HepG2 (cell line): ENCODE results near the gene MDH2. TPM values are rescaled to one million over a fixed set of nuclear protein-coding genes. Genes with fewer than 3 reads are reported as not detected.

Source experiments
- GZF1 ChIP-seq: sonication (generic); formaldehyde crosslinking; IDR thresholded peaks from 2 replicates; pipeline ENCODE4 v1.5.1; 2020; ENCODE audit warnings: mild to moderate bottlenecking, missing genetic modification reagents
- KLF16 ChIP-seq, 2 experiments: sonication (generic) in 1 of 2; formaldehyde crosslinking in 1 of 2; IDR thresholded peaks; 2 replicates each; pipeline versions ENCODE4 v1.6.1 to v1.8.0; 2016 to 2023; ENCODE audit warnings: missing genetic modification reagents in 2 of 2, missing compliant biosample characterization in 1 of 2
- NFIB ChIP-seq: sonication (generic); formaldehyde crosslinking; IDR thresholded peaks from 2 replicates; pipeline ENCODE4 v1.9.0; 2021; ENCODE audit warnings: missing genetic modification reagents, mild to moderate bottlenecking, borderline replicate concordance
- RCOR2 ChIP-seq: IDR thresholded peaks from 2 replicates; pipeline ENCODE4 v1.6.1; 2016; ENCODE audit warnings: missing biosample characterization, missing genetic modification reagents
- STAT5B ChIP-seq: sonication (generic); formaldehyde crosslinking; IDR thresholded peaks from 2 replicates; pipeline ENCODE4 v1.4.0; 2020; ENCODE audit warnings: missing genetic modification reagents
- TBP ChIP-seq: sonication (generic); formaldehyde crosslinking; IDR thresholded peaks from 2 replicates; pipeline ENCODE4 v1.5.0; 2020; ENCODE audit warnings: missing genetic modification reagents
- ZBTB20 ChIP-seq: sonication (generic); formaldehyde crosslinking; IDR thresholded peaks from 2 replicates; pipeline ENCODE4 v1.8.1; 2023; ENCODE audit warnings: missing genetic modification reagents, low read depth, mild to moderate bottlenecking, borderline replicate concordance
- ZFYVE20 ChIP-seq: sonication (generic); formaldehyde crosslinking; IDR thresholded peaks from 2 replicates; pipeline ENCODE4 v1.8.0; 2023; ENCODE audit warnings: low read depth, mild to moderate bottlenecking, moderate library complexity, missing genetic modification reagents, borderline replicate concordance
- ZNF510 ChIP-seq: sonication (generic); formaldehyde crosslinking; IDR thresholded peaks from 2 replicates; pipeline ENCODE4 v1.4.0; 2020; ENCODE audit warnings: low read depth, mild to moderate bottlenecking, missing genetic modification reagents
- ZNF556 ChIP-seq: sonication (generic); formaldehyde crosslinking; IDR thresholded peaks from 2 replicates; pipeline ENCODE4 v1.4.0; 2020; ENCODE audit warnings: mild to moderate bottlenecking, missing genetic modification reagents, borderline replicate concordance
- ZNF563 ChIP-seq: sonication (generic); formaldehyde crosslinking; IDR thresholded peaks from 2 replicates; pipeline ENCODE4 v1.8.0; 2022; ENCODE audit warnings: mild to moderate bottlenecking, moderate library complexity, missing genetic modification reagents
- ZNF790 ChIP-seq: sonication (generic); formaldehyde crosslinking; IDR thresholded peaks from 2 replicates; pipeline ENCODE4 v1.8.0; 2022; ENCODE audit warnings: missing genetic modification reagents, mild to moderate bottlenecking, borderline replicate concordance
- ZSCAN25 ChIP-seq: sonication (generic); formaldehyde crosslinking; IDR thresholded peaks from 2 replicates; pipeline ENCODE4 v1.8.0; 2022; ENCODE audit warnings: mild to moderate bottlenecking, missing genetic modification reagents
- polyA plus RNA-seq, 8 experiments: library from polyadenylated mRNA; depleted of rRNA in 3 of 8; stranded (reverse) in 7 of 8; unstranded in 1 of 8; fragments of >200 nt; fragmentation: Illumina TruSeq in 4 of 8; extraction: Trizol in 4 of 8; gene quantifications; 2 replicates each; pipeline versions ENCODE4 v1.2.1 to v1.2.3, GENCODE V29; 2011 to 2016; ENCODE audit warnings: low read depth in 4 of 8, missing spikeins in 1 of 8, mixed read lengths in 1 of 8; ENCODE audit not compliant: insufficient read depth in 1 of 8
- total RNA-seq, 5 experiments: library from RNA; depleted of rRNA; stranded (reverse); fragments of >200 nt; fragmentation: Illumina TruSeq; extraction: Trizol; gene quantifications; 2 replicates each; pipeline ENCODE4 v1.2.3, GENCODE V29; 2016; ENCODE audit warnings: low read depth in 1 of 5
- TF ChIP-seq, protein P1 (sequence below): sonication (generic); formaldehyde crosslinking; IDR thresholded peaks from 2 replicates; pipeline ENCODE4 v1.5.0; 2020; ENCODE audit warnings: mild to moderate bottlenecking, missing genetic modification reagents
- TF ChIP-seq, protein P2 (sequence below): sonication (generic); formaldehyde crosslinking; IDR thresholded peaks from 2 replicates; pipeline ENCODE4 v1.5.0; 2020; ENCODE audit warnings: mild to moderate bottlenecking, missing genetic modification reagents
- TF ChIP-seq, protein P3 (sequence below): sonication (generic); formaldehyde crosslinking; IDR thresholded peaks from 2 replicates; pipeline ENCODE4 v1.4.0; 2020; ENCODE audit warnings: missing genetic modification reagents; ENCODE audit errors: not compliant biosample characterization
- TF ChIP-seq, protein P4 (sequence below): sonication (generic); formaldehyde crosslinking; IDR thresholded peaks from 2 replicates; pipeline ENCODE4 v1.5.0; 2020; ENCODE audit warnings: mild to moderate bottlenecking, missing genetic modification reagents
- TF ChIP-seq, protein P5 (sequence below): sonication (generic); formaldehyde crosslinking; IDR thresholded peaks from 2 replicates; pipeline ENCODE4 v1.4.0; 2020; ENCODE audit warnings: mild to moderate bottlenecking, missing genetic modification reagents, borderline replicate concordance

MDH2 gene
- total and polyA plus RNA-seq, 2 of the 13 experiments (the other 11 are each of a cell fraction or from before 2014, with no cell fraction given) = 81.4 to 90.3 TPM

DNA sequence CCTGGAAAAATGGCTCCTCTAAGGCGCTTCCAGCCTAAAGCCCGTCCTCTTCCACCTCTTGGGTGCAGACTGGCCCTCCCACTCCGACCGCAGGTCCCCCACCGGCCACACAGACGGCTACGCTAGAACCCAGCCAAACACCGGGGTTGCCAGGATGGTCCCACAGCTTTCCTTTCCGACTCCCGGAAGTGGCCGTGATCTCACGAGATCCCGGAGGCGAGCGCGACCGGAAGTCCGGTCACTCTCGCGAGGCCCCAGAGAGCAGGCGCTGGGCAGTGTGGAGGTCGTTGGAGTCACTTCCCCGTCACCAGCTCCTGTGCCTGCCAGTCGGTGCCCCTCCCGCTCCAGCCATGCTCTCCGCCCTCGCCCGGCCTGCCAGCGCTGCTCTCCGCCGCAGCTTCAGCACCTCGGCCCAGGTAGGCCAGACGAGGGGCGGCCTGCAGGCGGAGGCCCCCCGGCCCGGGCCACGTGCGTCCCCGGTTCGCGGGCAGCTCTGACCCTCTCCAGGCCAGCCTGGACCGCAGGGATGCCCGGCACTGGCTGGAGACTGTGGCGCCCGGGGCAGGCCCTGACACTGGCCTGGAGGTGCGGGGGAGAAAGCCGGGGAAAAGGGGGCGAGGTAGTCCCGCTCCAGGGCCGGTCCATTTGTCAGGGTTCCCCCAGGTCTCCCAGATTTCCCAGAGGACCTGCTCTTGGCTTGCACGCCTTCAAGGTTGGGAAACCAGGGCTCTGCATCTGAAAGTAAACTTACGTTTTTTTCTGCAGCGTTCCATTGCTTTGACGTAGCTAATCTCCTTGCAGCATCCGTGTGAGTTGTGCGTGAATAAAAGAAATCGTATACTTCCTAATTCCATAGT, at the start of gene MDH2, which contains the start of gene STYXL1 (continued):
- TF ChIP-seq ZNF790 = 0 out of 2 replicates have a peak, but pooled peaks have one; percentile 69
- peak; percentile 72; the same call in 1 of the 2 replicates for TF ChIP-seq ZSCAN25 (CRISPR knock-in tag)
- peak; percentile 68 to 81; a peak in 3 of 4 replicates for TF ChIP-seq KLF16 (CRISPR knock-in tag; IDR thresholded peaks at IDR 0.05)
- TF ChIP-seq, protein P1, sequence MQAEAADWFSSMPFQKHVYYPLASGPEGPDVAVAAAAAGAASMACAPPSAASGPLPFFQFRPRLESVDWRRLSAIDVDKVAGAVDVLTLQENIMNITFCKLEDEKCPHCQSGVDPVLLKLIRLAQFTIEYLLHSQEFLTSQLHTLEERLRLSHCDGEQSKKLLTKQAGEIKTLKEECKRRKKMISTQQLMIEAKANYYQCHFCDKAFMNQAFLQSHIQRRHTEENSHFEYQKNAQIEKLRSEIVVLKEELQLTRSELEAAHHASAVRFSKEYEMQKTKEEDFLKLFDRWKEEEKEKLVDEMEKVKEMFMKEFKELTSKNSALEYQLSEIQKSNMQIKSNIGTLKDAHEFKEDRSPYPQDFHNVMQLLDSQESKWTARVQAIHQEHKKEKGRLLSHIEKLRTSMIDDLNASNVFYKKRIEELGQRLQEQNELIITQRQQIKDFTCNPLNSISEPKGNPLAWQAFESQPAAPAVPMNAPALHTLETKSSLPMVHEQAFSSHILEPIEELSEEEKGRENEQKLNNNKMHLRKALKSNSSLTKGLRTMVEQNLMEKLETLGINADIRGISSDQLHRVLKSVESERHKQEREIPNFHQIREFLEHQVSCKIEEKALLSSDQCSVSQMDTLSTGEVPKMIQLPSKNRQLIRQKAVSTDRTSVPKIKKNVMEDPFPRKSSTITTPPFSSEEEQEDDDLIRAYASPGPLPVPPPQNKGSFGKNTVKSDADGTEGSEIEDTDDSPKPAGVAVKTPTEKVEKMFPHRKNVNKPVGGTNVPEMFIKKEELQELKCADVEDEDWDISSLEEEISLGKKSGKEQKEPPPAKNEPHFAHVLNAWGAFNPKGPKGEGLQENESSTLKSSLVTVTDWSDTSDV (CRISPR knock-in tag) = 0 out of 2 replicates have a peak, but pooled peaks have one; percentile 48
- TF ChIP-seq, protein P2, sequence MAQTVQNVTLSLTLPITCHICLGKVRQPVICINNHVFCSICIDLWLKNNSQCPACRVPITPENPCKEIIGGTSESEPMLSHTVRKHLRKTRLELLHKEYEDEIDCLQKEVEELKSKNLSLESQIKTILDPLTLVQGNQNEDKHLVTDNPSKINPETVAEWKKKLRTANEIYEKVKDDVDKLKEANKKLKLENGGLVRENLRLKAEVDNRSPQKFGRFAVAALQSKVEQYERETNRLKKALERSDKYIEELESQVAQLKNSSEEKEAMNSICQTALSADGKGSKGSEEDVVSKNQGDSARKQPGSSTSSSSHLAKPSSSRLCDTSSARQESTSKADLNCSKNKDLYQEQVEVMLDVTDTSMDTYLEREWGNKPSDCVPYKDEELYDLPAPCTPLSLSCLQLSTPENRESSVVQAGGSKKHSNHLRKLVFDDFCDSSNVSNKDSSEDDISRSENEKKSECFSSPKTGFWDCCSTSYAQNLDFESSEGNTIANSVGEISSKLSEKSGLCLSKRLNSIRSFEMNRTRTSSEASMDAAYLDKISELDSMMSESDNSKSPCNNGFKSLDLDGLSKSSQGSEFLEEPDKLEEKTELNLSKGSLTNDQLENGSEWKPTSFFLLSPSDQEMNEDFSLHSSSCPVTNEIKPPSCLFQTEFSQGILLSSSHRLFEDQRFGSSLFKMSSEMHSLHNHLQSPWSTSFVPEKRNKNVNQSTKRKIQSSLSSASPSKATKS = no peak
- no peak for TF ChIP-seq NFIB (CRISPR knock-in tag)
- TF ChIP-seq, protein P3, sequence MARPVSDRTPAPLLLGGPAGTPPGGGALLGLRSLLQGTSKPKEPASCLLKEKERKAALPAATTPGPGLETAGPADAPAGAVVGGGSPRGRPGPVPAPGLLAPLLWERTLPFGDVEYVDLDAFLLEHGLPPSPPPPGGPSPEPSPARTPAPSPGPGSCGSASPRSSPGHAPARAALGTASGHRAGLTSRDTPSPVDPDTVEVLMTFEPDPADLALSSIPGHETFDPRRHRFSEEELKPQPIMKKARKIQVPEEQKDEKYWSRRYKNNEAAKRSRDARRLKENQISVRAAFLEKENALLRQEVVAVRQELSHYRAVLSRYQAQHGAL (CRISPR knock-in tag) = no peak
- TF ChIP-seq, protein P4, sequence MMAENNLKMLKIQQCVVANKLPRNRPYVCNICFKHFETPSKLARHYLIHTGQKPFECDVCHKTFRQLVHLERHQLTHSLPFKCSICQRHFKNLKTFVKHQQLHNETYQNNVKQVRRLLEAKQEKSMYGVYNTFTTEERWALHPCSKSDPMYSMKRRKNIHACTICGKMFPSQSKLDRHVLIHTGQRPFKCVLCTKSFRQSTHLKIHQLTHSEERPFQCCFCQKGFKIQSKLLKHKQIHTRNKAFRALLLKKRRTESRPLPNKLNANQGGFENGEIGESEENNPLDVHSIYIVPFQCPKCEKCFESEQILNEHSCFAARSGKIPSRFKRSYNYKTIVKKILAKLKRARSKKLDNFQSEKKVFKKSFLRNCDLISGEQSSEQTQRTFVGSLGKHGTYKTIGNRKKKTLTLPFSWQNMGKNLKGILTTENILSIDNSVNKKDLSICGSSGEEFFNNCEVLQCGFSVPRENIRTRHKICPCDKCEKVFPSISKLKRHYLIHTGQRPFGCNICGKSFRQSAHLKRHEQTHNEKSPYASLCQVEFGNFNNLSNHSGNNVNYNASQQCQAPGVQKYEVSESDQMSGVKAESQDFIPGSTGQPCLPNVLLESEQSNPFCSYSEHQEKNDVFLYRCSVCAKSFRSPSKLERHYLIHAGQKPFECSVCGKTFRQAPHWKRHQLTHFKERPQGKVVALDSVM (CRISPR knock-in tag) = peak; percentile 66
- peak; percentile 72; the same call in 1 of the 2 replicates for TF ChIP-seq ZNF556 (CRISPR knock-in tag)
- TF ChIP-seq TBP = no peak
- TF ChIP-seq, protein P5, sequence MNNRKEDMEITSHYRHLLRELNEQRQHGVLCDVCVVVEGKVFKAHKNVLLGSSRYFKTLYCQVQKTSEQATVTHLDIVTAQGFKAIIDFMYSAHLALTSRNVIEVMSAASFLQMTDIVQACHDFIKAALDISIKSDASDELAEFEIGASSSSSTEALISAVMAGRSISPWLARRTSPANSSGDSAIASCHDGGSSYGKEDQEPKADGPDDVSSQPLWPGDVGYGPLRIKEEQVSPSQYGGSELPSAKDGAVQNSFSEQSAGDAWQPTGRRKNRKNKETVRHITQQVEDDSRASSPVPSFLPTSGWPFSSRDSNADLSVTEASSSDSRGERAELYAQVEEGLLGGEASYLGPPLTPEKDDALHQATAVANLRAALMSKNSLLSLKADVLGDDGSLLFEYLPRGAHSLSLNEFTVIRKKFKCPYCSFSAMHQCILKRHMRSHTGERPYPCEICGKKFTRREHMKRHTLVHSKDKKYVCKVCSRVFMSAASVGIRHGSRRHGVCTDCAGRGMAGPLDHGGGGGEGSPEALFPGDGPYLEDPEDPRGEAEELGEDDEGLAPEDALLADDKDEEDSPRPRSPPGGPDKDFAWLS = no peak
- no peak for TF ChIP-seq ZBTB20 (CRISPR knock-in tag)
- TF ChIP-seq GZF1 (CRISPR knock-in tag) = no peak
- TF ChIP-seq RCOR2 = no peak
- 0 out of 2 replicates have a peak, but pooled peaks have one; percentile 5 for TF ChIP-seq ZNF510 (CRISPR knock-in tag)
- TF ChIP-seq STAT5B = 0 out of 2 replicates have a peak, but pooled peaks have one; percentile 20
- peak; percentile 84 for TF ChIP-seq ZNF563 (CRISPR knock-in tag)
- no peak for TF ChIP-seq ZFYVE20 (CRISPR knock-in tag)
